Fibroblast of skin of abdomen (primary cell): Measurements from ENCODE around the gene F7.
A peak's percentile ranks its signal among the peaks of the same experiment; 100 is the strongest.
"Not testable (repeated sequence)": the region's sequence is repeated elsewhere in the genome, so short reads cannot be mapped to it uniquely, and the experiment has no call there.

Source experiments
- DNase-seq: peaks from one replicate; pipeline ENCODE4 v3.0.0-alpha.2; 2013

The F7 gene

DNA sequence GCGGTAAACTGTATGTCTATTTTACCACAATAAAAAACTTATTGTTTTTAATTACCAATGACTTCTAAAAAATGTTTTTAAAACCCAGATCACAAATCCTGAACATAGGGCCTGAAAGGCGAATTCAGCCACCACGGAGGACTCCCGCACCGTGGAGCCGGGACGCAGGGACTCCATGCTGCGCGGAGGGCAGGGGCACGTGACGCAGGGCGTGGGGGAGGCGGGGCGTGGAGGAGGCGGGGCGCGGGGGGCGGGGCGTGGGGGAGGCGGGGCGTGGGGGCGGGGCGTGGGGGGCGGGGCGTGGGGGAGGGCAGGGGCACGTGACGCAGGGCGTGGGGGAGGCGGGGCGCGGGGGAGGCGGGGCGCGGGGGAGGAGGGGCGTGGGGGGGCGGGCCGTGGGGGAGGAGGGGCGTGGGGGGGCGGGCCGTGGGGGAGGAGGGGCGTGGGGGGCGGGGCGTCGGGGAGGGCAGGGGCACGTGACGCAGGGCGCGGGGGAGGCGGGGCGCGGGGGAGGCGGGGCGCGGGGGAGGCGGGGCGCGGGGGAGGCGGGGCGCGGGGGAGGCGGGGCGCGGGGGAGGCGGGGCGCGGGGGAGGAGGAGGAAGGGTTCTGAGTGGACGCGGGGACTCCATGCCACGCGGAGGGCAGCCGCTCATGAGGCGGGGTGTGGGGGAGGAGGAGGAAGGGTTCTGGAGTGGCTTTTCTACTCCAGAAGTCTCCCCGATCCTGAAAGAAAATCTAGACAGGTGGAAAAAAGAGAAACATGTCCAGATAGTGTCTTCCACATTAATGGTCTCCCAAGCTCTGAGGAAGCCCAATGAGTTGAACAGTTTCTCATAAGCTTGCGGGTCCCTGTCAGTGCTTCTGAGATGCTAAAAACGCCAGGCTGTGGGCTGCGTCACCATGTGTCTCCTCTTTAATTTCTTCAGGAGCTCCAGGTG, 48.5 kb downstream of the F7 start:
- DNase-seq = peak; percentile 70

DNA sequence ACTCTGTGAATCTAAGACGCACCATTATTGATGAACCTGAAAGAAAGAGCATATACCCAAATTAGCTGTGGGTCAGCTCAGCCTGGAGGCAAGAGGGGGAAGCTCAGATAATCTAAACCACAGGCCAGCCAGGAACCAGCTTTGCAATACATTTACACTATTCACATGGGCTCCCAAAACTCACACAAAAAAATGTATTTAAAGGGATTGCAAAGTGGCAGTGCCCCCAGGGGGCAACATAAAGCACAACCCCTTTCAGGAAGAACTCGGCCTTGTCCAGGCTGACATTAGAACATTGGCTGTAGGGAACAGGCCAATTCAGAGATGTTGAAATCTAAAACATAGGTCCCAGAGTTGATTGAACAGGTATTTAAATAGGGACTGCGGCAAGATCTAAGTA, 49.6 kb downstream of the F7 start:
- no peak for DNase-seq

DNA sequence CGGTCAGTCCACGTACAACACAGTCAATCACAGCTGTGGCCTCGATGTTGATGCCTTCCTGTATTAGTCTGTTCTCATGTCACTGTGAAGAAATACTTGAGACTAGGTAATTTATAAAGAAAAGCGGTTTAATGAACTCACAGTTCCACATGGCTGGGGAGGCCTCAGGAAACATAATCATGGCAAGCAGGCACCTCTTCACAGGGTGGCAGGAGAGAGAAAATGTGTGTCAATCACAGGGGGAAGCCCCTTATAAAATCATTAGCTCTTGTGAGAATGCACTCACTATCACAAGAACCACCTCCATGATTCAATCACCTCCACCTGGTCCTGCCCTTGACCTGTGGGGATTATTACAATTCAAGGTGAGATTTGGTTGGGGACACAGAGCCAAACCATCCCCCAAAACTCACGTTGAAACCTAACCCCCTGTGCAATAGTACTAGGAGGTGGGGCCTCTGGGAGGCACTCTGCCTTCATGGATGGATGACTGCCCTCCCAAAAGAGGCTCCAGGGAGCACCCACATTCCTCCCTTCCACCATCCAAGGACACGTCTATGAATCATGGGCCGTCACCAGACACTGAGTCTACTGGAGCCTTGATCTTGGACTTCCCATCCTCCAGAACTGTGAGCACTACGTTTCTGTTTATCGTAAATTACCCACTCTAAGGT, 50.5 kb downstream of the F7 start:
- no peak for DNase-seq

DNA sequence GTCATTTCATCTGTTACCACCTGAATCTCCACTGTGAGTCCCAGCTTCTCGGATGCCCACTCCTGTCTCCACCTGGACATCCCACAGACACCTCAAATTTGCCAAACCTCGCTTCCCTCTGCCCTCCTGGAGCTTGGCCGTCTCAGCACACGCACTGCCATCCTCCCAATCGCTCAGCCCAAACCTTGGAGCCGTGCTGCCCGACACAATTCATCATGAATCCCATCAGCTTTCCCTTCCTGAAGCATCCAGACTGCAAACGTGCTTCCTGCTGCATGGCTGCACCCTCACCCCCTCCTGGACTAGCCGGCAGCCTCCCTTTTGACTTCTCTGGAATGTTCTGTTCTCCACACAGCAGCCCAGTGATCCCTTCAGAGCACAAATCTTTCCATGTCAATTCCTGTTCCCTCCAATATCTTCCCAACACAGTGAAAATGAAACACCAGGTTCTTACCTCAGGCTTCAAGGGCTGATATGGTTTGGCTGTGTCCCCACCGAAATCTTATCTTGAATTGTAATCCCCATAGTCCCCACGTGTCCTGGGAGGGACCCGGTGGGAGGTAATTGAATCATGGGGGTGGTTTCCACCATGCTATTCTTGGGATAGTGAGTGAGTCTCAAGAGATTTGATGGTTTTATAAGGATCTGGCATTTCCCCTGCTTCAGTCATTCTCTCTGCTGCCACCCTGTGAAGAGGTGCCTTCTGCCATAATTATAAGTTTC, 51.8 kb downstream of the F7 start:
- no peak for DNase-seq

DNA sequence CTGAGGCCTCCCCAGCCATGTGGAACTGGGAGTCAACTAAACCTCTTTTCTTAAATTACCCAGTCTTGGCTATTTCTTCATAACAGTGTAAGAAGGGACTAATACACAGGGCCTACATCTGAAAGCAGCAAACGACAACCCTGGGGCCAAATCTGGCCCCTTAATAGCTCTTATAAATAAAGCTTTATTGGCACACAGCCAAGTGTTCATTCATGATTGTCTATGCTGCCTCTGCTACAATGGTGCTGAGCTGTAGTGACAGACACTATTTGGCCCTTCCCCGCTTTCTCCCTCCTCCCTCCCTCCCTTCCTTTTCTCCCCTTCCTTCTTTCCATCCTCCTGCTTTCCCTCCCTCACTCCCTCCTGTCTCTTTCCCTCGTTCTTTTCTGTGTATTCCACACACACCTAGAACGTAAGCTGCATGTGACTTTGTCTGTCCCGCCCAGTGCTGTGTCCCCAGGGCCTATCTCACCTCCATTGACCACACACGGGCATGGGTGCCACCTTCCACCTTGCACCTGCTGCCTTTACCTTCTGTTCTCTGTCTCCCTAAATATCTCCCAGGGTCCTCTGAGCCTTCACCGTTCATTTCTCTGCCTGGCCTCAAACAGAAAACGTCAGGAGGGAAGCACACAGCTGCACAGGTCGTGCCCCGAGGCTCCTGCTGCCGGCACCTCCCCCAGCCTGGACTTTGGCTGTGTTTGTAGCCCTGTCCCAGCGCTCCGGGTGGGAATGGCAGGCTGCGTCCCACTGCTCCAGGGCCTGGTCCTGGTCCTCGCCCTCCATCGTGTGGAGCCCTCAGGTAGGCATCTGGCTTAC, 52.5 kb downstream of the F7 start, which contains the start of gene PROZ:
Gene PROZ, plus strand, starts transcription at position 720 of the 819 bp plus-strand sequence. Its CDS starts 13 bp downstream, at position 733.
- DNase-seq = no peak

DNA sequence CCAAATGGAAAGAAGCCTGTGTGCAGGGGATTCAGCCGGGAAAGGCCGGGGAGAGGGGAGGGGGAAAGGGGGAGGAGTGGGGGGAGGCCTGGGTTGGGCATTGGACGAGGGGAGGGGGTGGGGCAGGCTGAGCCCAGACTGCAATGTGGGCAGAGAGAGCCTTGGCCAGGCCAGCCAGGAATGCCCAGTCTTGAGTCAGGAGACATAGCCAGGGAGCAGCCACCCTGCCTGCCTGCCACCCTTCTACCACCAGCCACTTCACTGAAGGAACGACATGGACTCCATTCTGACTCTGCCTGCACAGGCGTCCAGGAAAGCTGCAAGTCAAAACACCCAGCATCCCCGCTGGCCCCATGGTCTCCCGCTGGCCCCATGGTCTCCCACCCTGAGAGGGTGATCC, 53.4 kb downstream of the F7 start:
- DNase-seq = no peak

DNA sequence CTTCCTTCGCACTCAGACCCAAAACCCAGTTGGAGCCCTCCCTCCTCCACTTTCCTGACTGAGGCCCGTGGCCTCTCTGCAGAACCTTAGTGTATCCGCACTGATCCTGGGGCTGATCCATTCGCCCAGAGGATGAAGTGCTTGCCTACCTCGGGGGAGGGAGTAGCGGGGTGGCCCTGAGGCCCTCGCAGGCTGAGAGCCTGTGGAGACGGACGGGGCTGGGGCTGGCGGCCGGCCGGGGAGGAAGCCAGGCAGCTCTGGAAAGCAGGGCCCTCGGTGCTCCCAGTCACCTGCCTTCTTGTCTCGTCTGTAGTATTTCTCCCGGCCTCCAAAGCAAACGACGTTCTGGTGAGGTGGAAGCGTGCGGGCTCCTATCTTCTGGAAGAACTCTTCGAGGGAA, 54.1 kb downstream of the F7 start:
- no peak for DNase-seq

DNA sequence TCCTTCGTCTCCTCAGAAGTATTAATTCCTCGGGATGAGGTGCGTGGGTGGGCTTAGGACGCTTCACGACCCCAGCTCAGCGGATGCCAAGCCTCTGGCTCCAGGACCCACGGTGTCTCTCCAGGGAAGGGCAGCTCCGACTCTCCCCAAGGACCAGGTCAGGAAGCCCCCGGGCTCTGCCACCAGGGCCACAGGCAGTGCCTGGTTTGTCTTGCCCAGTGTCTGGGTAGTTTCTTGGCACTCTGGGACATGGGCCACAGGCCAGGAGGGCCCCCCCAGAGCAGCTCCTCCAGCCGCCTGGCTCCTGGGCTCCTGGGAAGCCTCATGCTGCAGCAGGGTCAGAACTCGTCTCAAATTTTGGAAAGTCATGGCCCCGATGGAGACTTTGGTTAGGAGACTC, 55.4 kb downstream of the F7 start:
- DNase-seq = no peak

DNA sequence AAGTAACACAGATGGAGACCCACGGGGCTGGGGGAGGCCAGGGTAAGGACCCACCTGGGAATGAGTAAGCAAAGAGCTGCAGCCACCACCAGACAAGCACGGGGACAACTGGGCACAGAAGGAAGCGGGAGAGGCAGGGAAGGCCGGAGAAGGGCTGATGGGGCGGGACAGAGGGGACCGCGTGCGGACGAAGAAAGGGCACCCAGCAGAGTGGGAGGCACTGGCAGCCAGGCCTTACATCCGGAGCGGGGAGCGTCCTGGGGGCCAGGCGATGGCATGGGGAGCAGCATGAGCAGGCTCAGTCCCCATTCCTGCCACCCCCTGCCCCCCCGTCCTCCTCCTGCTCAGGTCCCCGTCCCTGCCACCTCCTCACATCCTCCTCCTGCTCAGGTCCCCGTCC, 55.8 kb downstream of the F7 start:
- DNase-seq = no peak

DNA sequence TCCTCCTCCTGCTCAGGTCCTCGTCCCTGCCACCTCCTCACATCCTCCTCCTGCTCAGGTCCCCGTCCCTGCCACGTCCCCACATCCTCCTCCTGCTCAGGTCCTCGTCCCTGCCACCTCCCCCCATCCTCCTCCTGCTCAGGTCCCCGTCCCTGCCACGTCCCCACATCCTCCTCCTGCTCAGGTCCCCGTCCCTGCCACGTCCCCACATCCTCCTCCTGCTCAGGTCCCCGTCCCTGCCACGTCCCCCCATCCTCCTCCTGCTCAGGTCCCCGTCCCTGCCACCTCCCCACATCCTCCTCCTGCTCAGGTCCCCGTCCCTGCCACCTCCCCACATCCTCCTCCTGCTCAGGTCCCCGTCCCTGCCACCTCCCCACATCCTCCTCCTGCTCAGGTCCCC, 56.4 kb downstream of the F7 start:
- DNase-seq = not testable (repeated sequence)

DNA sequence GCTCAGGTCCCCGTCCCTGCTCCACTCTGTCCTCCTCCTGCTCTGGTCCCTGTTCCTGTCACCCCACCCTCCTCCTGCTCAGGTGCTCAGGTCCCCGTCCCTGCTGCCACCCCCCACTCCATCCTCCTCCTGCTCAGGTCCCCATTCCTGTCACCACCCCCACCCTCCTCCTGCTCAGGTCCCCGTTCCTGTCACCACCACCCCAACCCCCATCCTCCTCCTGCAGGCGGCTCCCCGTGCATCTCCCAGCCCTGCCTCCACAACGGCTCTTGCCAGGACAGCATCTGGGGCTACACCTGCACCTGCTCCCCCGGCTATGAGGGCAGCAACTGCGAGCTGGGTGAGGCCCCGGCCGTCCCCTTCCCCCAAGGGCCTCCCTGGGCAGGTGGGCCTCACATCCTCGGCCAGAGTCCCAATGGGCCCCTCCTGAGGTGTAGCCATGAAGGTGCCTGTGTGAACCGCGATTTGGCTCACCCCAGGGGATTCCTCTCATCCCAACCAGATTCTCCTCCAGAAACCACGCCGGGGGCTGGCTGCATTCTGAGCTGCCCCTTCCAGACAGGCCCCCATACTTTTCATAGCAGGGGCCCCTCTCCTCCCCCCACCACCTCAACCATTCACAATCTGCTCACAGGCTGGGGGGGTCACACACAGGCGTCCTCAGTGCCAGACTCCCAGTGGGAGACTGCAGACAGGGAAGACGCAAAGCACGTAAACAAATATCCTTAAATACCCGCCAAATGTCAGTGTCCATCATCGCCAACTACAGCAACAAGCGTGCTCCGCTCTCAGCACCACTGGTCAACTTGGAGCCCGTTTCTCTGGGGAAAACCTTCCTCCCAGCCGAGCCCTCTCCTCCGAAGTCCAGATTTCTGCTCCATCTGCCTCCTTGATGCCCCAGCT, 57.4 kb downstream of the F7 start:
- DNase-seq = no peak

DNA sequence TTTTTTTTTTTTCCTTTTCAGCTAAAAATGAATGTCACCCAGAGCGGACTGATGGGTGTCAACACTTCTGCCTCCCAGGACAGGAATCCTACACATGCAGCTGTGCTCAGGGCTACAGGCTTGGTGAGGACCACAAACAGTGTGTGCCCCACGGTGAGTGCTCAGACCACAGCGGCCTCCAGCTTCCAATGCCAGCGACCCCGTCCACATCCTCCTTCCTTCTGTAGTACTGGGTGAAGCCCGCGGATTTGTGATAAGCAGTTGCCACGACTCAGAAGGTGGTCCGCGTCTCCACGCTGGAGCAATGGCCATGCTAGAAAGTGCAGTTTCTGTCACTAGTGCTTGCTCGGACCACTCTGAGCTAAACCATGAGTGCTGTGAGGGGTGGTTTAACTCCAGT, 58.9 kb downstream of the F7 start:
- DNase-seq = no peak

DNA sequence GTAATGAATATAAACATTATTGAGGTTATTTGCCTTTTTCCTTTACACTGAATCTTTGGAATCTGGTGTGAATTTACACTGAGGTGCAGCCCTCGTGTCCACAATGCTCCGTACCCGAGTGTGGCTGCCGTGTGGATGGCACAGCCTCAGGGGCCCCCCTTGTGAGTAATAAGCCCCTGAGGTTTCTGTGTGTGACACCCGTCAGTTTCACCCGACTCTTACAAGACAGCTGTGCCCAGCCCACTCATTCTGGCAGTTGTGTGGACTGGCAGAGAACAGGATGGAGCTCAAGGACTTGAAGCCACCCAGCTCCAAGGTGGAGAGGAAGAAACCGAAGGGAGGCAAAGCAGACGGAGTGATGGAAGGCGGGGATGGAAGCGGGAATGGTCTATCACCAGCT, 60.7 kb downstream of the F7 start:
- DNase-seq = no peak

DNA sequence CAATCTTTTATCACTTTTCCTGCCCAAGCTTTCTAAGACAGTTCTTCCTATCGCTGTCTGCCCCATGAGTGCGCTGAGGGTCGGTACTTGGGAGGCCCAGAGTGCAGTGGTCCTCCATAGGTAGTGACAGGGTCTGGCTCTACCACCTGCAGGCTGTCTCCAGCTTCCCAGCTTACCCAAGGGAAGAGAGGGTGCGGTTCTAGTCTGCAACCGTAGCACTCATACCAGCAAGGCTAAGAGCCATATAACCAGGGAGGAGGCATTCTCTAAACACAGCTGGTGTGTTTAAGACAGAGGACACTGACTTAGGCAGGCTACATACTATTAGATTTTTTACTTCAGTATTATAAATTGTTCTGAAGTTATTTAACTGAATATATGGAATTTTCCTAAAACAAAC, 61.1 kb downstream of the F7 start:
- DNase-seq = no peak

DNA sequence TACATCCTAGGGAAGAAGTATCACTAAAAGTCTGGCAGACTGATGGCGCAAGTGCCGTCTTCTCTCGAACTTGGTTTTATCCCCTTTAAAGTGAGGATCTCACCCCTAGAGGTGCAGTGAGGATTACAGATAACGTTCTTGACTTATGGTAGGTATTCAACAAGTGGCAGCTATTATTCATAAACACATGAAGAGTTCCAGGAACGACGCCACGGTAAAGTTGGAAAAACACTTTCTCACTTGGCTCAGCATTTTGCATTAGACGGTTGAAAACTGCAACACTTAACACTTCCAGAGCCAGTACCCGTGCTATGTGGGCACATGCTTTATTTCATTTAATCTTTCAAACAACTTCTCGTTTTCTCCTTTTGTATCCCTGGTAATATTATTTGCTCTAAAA, 61.6 kb downstream of the F7 start:
- DNase-seq = no peak

DNA sequence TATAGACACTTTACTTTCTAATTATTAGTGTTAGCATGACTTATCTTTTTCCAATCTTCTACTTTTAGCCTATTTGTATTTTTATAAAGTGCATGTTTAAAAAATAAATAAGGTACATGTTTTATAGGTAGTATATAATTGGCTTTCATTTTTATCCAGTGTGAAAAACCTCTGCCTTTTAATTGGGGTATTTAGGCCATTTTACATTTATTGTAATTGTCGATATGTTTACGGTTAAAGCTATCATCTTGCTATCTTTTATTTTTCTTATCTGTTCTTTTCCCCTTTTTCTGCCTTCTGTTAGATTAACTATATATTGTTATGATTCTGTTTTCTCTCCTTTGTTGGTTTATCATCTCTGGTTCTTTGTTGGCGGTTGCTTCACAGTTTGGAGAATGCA, 62.0 kb downstream of the F7 start:
- no peak for DNase-seq

DNA sequence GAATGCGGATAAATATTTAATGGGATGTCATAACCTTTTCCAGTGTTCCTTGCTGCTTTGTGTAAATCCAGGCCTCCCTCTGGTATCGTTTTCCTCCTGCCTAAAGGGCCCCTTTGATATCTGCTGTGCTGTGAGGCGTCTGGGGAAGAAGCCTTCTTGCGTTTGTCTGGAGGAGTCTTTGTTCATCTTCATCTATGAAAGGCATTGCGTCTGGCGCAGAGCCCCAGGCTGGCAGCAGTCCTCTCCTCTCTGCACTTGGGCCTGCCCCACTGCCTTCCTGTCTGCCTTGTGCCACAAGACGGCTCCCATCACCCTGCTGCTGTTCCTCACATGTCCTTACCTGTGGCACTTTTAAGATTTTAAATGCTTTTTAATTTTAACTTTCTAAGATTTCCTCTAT, 62.6 kb downstream of the F7 start:
- DNase-seq = no peak

DNA sequence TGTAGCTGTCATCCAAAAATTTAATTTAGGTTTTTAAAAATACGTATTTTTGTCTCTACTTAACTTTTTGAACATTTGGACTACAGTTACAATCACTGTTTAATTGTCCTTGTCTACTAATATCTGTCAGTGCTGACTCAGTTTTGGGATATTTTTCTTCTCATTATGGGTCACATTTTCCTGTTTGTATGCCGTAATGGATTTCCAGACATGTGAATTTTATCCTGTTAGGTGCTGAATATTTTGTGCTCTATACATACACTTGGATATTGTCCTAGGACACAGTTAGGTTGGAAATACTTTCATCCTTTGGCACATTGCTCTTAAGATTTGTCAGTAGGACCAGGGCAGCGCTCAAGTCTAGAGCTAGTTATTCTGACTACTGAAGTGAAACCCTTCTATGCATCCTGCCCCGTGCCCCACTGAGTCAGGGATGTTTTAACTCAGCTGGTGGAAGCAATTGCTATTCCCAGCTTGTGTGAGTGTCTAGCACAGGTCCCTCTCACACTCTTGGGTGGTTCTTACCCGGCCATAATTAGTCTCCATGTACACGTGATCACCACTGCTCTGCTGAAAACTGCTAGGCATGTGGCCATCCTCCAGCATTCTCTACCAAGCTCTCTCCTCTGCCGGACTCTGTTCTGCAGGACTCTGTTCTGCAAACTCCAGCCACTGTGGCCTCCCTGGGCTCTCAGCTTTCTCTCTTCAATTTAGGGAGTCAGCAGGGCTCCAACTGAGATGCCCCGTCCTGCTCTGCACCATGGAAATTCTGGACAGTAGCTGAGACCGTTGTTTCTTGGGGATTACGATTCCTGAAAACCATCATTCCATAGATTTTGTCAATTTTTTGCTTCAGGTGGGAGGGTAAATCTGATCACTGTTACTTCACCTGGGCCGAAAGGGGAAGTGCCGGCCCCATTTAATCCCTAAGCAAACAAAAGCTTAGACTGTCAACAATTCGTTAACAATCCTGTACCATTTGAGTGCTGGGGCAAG, 64.0 kb downstream of the F7 start:
- DNase-seq = no peak
